Coronary artery (tissue), 2 donors: ENCODE measurements around the gene STX18.

Experiments
- DNase-seq: peaks from one replicate; pipeline ENCODE4 v3.0.0-alpha.2; 2017; ENCODE audit warnings: low spot score
- H3K27ac ChIP-seq, 2 donors: fragments of 200-600 bp; sonication (generic); one replicate each; pipeline ENCODE4 v1.5.1; 2016 to 2019
- H3K4me3 ChIP-seq: fragments of 200-600 bp; sonication (generic); 2 replicates; pipeline ENCODE4 v1.5.1; 2016; ENCODE audit warnings: mild to moderate bottlenecking, moderate library complexity
- TF ChIP-seq, protein P1 (sequence below): fragments of 200-600 bp; sonication (generic); IDR thresholded peaks from one replicate; pipeline ENCODE4 v1.5.1; 2019; ENCODE audit warnings: antibody characterized with exemption

Gene STX18

GRCh38 chr4:4534515-4535145 lies 7.2 kb downstream of the STX18 start:
- no peak overlapping the region for H3K4me3 ChIP-seq
- H3K27ac ChIP-seq = no peak overlapping the region
- TF ChIP-seq, protein P1, sequence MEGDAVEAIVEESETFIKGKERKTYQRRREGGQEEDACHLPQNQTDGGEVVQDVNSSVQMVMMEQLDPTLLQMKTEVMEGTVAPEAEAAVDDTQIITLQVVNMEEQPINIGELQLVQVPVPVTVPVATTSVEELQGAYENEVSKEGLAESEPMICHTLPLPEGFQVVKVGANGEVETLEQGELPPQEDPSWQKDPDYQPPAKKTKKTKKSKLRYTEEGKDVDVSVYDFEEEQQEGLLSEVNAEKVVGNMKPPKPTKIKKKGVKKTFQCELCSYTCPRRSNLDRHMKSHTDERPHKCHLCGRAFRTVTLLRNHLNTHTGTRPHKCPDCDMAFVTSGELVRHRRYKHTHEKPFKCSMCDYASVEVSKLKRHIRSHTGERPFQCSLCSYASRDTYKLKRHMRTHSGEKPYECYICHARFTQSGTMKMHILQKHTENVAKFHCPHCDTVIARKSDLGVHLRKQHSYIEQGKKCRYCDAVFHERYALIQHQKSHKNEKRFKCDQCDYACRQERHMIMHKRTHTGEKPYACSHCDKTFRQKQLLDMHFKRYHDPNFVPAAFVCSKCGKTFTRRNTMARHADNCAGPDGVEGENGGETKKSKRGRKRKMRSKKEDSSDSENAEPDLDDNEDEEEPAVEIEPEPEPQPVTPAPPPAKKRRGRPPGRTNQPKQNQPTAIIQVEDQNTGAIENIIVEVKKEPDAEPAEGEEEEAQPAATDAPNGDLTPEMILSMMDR = no peak
- DNase-seq = no peak

GRCh38 chr4:4533461-4534169 lies 8.2 kb downstream of the STX18 start:
- no peak overlapping the region for H3K27ac ChIP-seq
- TF ChIP-seq, protein P1 = no peak
- DNase-seq = no peak
- no peak overlapping the region for H3K4me3 ChIP-seq

DNA sequence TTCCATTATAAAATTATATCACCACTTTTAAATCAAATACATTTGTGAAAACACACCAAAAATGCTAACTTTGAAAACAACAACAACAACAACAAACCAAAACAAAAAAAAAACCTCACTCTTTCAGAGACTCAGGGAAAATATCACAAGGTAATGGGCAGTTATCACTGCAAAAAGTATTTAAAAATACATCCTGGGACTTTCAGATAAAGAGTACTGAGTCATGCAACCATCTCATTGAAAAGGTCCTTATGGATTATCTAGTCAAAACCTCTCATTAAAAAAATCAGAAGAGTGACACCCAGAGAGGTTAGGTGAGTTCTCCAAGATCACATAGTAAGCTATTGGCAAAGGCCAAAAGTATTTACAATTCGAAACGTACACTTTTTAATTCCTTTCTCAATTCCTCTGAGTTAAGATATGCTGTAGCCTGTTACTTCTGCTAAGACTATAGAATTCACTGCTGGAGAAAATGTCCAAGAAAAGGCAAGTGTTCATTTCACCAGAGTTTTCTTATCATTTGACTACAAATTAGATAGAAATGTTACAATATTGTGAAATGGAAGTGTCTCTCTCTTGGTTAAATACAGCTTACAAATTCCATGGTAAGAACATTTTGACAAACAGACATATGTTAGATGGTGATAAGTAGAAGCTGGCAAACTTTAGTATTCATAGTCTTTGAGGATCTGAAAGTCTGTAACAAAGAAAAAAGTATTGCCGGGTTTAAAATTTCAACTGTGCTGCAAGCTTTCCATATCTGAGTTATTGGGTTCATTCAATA lies 9.3 kb downstream of the STX18 start:
- Histone ChIP-seq H3K27ac (no peak overlapping the region), H3K4me3 (no peak overlapping the region)
- no peak for DNase-seq
- TF ChIP-seq, protein P1 = no peak

DNA sequence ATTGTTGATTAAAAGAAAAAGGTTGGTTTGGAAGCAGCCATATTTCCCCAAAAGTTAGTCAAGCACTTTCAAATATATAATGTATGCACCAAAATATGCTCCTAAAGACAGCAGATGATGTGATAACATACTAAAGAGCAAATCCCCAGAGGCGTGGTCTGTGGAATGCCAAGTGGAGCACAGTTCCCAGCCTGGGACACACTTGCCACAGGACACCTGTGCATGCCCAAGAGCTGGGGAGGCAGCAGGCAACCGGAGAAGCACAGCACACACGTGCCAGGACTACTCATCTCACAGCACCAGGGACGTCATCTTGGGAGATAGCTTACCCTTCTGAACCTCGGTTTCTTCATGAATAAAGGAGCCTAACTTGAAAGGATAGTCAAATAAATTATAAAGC lies 12.5 kb downstream of the STX18 start:
- H3K4me3 ChIP-seq = no peak overlapping the region
- TF ChIP-seq, protein P1 = no peak
- no peak for DNase-seq
- H3K27ac ChIP-seq = no peak overlapping the region

DNA sequence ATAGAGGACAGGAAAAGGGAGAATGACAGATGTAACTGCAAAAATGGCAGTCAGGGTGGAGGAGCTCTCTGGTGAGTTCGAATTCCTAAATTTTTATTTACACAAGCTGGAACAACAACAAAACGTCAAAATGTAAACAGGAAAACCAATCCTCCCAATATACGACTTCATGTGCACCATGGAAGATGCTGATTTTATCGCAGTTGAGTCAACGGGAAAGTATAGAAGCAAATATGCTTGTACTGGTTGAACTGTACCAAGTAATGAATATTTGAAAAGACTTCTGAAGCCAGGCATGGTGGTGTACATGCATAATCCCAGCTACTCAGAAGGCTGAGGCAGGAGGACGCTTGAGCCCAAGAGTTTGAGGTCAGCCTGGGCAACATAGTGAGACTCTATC lies 15.4 kb downstream of the STX18 start:
- DNase-seq = no peak
- Histone ChIP-seq H3K4me3 (no peak overlapping the region), H3K27ac (no peak overlapping the region)
- TF ChIP-seq, protein P1 = no peak

GRCh38 chr4:4524364-4524763 lies 17.5 kb downstream of the STX18 start:
- DNase-seq = no peak
- no peak overlapping the region for H3K27ac ChIP-seq
- TF ChIP-seq, protein P1 = no peak
- no peak overlapping the region for H3K4me3 ChIP-seq
